Fibroblast of the aortic adventitia (primary cell): ENCODE results near the gene RARA. TPM values are rescaled to one million over a fixed set of nuclear protein-coding genes. Genes with fewer than 3 reads are reported as not detected.

Source experiments
- DNase-seq: peaks from one replicate; pipeline ENCODE4 v3.0.0-alpha.2; 2010; ENCODE audit warnings: low read depth
- H3K4me3 ChIP-seq: 2 replicates; pipeline ENCODE4 v1.5.1; 2011; ENCODE audit warnings: low read depth, mild to moderate bottlenecking, control low read depth, low read length, moderate library complexity
- total RNA-seq: library from RNA; depleted of rRNA; stranded (reverse); fragments of >200 nt; gene quantifications from 2 replicates; pipeline ENCODE4 v1.2.3, GENCODE V29; 2012; ENCODE audit warnings: low replicate concordance
- TF ChIP-seq, protein P1 (sequence below): IDR thresholded peaks from 2 replicates; pipeline ENCODE4 v1.5.1; 2011; ENCODE audit warnings: mild to moderate bottlenecking, low read length, control low read depth, inconsistent platforms; ENCODE audit not compliant: insufficient read depth

RARA gene
- total RNA-seq, 1 donor = 25.2 TPM

DNA sequence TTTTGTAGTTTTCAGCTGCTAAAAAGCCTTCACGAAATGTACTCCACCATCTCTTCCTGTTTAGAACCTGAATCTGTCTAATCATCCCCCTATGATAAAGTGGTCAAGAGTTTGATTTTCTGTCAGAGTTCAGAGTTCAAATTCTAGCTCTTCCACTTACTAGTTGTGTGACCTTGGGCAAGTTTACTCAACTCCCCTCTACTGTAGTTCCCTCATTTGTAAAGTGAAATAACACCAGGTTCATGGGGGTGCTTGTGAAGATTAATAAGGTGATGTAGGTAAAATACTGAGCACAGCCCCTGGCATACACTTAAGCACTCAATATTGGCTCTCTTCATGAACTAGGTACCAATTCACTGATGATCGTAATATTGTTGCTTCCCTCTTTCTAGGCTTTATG lies 22.5 kb upstream of the RARA start:
- TF ChIP-seq, protein P1, sequence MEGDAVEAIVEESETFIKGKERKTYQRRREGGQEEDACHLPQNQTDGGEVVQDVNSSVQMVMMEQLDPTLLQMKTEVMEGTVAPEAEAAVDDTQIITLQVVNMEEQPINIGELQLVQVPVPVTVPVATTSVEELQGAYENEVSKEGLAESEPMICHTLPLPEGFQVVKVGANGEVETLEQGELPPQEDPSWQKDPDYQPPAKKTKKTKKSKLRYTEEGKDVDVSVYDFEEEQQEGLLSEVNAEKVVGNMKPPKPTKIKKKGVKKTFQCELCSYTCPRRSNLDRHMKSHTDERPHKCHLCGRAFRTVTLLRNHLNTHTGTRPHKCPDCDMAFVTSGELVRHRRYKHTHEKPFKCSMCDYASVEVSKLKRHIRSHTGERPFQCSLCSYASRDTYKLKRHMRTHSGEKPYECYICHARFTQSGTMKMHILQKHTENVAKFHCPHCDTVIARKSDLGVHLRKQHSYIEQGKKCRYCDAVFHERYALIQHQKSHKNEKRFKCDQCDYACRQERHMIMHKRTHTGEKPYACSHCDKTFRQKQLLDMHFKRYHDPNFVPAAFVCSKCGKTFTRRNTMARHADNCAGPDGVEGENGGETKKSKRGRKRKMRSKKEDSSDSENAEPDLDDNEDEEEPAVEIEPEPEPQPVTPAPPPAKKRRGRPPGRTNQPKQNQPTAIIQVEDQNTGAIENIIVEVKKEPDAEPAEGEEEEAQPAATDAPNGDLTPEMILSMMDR = no peak
- H3K4me3 ChIP-seq = no peak overlapping the region
- no peak for DNase-seq

DNA sequence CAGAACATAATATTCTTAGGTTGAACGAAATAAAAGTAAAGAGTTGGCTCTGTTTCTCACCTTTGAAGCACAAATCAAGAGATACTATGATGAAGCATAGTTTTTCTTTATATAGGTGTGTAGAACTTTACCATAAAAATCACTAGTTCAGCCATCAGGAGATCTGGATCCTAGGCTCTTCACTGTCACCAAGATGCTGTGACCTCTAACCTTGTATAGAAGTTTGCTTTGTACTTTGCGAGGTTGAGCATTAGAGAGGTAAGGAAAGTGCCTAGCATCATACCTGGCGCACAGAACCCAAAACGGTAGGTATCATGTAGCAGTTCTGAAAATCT lies 21.9 kb upstream of the RARA start:
- TF ChIP-seq, protein P1 = no peak
- peak overlapping the region; percentile 20 for H3K4me3 ChIP-seq
- no peak for DNase-seq

DNA sequence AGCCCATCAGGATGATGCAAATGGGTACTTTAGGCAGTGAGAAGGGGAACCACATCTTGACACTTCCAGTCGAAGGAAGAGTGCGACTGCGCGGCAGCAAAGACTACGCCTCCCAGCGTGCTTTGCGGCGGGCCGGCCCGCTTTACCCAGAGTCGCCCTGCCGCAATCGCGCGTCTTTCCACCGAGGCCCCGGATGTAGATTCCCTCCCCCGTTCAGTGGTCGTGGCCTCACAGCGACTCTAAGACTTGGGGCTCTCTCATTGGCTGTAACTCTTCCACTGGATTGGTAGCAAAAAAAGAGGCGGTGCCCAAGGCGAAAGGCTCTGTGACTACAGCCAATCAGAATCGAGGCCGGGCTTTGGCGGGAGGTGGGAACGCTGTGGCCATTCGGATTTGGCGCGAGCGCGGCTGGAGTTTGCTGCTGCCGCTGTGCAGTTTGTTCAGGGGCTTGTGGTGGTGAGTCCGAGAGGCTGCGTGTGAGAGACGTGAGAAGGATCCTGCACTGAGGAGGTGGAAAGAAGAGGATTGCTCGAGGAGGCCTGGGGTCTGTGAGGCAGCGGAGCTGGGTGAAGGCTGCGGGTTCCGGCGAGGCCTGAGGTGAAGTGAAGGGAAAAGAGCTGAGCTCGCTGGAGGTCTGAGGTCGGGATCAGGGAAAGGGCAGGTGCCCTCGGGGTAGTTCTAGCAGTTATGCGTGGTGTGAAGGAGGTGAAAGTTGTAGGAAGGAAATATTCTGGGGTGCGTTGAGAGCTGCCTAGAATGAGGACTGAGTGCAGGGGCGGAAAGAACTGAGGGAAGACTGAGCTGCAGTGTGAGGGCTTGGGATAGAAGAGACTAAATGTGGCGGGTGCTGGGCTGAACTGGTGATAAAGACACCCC lies 21.2 kb upstream of the RARA start, which contains the start of gene CDC6:
Gene CDC6 (plus strand): TSS at position 386 of the 876 bp plus-strand sequence. CDS start 1,542 bp downstream, outside the sequence.
- TF ChIP-seq, protein P1 = no peak
- peak within 1 kb of the TSS; percentile 83 for H3K4me3 ChIP-seq
- peak; percentile 99 for DNase-seq

DNA sequence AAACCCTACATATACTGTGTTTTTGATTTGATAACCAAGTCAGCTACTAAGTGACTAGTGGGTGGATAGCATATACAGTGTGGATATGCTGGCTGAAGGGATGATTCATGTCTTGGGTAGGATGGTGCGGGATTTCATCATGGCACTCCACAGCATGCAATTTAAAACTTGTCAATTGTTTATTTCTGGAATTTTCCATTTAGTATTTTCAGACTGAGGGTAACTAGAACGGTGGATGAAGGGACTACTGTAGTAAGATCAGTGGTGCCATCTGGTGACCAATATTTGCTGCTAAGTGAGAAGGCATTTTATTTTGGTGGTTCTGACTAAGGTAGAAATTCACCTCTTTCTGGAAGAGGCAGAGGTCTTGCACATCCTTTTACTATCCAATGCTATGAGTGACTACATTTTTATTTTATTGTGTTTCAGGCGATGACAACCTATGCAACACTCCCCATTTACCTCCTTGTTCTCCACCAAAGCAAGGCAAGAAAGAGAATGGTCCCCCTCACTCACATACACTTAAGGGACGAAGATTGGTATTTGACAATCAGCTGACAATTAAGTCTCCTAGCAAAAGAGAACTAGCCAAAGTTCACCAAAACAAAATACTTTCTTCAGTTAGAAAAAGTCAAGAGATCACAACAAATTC lies 18.2 kb upstream of the RARA start:
- peak; percentile 95 for DNase-seq
- TF ChIP-seq, protein P1 = peak; percentile 73
- no peak overlapping the region for H3K4me3 ChIP-seq

DNA sequence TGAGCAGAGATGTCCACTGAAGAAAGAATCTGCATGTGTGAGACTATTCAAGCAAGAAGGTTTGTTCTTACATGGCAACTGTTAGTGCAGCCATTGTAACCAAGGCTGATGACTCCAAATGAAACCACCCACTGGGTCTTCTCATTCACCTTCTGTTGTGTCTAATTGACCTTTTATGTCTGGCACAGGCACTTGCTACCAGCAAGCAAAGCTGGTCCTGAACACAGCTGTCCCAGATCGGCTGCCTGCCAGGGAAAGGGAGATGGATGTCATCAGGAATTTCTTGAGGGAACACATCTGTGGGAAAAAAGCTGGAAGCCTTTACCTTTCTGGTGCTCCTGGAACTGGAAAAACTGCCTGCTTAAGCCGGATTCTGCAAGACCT lies 17.7 kb upstream of the RARA start:
- DNase-seq = no peak
- TF ChIP-seq, protein P1 = no peak

DNA sequence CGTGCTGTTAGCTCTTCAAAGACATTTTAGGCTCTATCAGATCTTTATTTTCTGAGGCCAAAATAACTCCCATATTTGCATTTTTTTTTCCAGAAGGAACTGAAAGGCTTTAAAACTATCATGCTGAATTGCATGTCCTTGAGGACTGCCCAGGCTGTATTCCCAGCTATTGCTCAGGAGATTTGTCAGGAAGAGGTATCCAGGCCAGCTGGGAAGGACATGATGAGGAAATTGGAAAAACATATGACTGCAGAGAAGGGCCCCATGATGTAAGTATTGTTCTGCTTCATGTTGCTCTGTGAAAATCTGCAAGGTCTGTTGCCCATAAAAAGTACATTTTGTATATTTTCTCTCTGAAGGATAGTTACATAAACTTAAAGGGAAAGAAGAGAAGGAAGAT lies 15.6 kb upstream of the RARA start:
- no peak overlapping the region for H3K4me3 ChIP-seq
- peak; percentile 64 for DNase-seq
- TF ChIP-seq, protein P1 = no peak

More for the DNA sequence above, 17.7 kb upstream of the RARA start:
- H3K4me3 ChIP-seq = no peak overlapping the region
